KOPT-K1 (cell line): Measurements from ENCODE around the gene ETV1.

Experiments used
- H3K27ac ChIP-seq: fragments of 200-600 bp; sonication (generic); 2 replicates; pipeline ENCODE4 v1.5.1; 2016; ENCODE audit warnings: antibody characterized with exemption, mild to moderate bottlenecking, low read depth, low read length; ENCODE audit not compliant: poor library complexity, severe bottlenecking
- H3K36me3 ChIP-seq: fragments of 200-600 bp; sonication (generic); 2 replicates; pipeline ENCODE4 v1.5.1; 2017; ENCODE audit warnings: antibody characterized with exemption, mild to moderate bottlenecking, low read length, moderate library complexity; ENCODE audit not compliant: insufficient read depth
- H3K9me3 ChIP-seq: fragments of 200-600 bp; sonication (generic); 2 replicates; pipeline ENCODE4 v1.5.1; 2017; ENCODE audit warnings: antibody characterized with exemption, low read length, mild to moderate bottlenecking; ENCODE audit not compliant: insufficient read depth, poor library complexity, severe bottlenecking

The ETV1 gene

DNA sequence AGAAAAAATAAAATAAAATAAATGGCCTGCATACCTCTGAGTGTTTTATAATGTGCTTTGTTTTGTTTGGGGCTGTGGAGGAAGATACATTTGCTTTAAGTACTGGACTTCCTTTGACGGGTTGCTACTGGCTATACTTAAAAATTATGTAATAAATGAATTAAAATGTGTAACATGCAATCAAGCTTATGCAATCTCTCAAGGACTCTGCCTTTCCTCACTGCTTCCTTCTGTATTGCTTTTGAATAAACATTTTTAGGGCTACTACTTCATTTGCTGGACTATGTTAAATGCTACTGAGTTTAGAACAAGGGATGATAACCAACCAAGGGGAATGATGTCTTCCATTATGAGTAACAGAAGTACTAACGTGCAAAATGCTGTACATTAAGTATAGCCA, 91.6 kb downstream of the ETV1 start:
- Histone ChIP-seq H3K36me3 (no peaks in the 10 kb centered on the region), H3K9me3 (no peaks in the 10 kb centered on the region), H3K27ac (no peak overlapping the region)

DNA sequence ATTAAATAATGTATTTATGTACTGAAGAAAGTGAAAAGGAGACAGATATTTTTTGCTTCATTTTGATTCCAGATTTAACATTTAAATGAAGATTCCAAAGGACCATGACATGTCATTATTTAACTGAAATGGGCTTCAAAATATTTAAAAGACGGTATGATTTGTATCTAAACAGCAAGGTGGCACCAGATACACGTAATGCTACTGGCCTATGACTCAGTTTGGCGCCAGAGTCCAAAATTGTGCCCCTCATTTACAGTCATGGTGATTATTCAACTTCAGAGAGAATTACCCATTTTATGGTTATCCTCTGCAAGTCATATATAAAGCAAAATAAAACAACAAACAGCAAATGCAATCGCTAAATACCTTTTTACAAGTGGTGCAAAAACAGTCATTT, 94.5 kb downstream of the ETV1 start:
- H3K27ac ChIP-seq: no peak overlapping the region
- no peaks in the 10 kb centered on the region for H3K36me3 ChIP-seq
- H3K9me3 ChIP-seq: no peaks in the 10 kb centered on the region

DNA sequence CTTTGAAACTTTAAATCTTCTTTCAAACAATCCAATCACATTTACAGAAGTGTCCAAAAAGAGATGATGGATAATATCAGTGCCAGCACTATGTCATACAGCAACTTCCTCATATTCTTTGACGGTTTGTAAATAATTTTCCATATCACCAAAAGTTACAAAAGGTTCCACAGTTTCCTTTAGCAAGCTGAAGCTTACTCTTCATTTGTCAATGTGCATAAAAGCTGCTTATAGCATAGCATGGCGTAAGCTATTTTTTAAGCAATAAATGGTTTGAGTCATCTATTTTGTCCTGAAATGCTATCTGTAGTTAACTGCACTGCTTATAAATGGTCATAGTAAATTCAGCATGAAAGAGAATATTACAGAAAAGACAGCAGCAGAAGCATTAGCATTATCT, 95.1 kb downstream of the ETV1 start:
- no peaks in the 10 kb centered on the region for H3K9me3 ChIP-seq
- H3K27ac ChIP-seq: no peak overlapping the region
- no peaks in the 10 kb centered on the region for H3K36me3 ChIP-seq

DNA sequence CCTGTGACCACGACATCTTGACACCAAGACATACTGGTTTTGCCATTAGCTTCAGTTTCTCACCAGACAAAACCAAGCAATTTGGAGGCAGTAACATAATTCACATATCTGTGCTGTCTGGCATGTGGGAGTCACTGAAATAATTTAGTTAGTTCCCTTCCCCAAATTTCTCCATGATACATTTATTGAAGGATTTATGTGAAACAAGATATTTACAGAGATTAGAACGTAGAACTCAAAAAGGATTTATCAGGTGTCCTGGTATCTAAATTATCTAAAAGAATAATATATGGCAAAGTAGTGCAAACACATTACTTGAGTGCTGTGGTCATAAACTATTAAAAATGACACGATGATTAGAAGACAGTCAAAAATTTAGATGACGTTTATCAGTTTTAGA, 98.7 kb downstream of the ETV1 start:
- Histone ChIP-seq H3K27ac (no peak overlapping the region), H3K9me3 (no peaks in the 10 kb centered on the region), H3K36me3 (no peaks in the 10 kb centered on the region)

DNA sequence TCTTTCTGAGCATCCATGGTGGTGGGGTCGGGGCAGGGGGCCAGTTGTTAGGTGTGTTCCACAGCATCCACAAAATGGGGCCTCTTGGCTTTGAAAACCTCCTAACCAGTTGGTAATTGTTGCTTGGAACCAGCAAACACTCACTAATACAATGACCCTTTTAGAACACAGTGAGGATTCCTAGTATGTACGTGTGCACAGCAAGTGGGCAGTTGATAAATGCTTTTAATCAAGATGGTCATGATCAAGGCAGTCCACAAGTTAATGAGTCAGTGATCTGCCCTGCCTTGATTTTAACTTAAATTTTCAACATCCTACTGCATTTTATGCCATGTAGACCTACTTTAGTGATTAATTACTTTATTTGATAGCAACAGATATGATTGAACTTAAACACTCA, 103.1 kb downstream of the ETV1 start:
- no peak overlapping the region for H3K27ac ChIP-seq
- H3K9me3 ChIP-seq: no peaks in the 10 kb centered on the region
- H3K36me3 ChIP-seq: no peaks in the 10 kb centered on the region

DNA sequence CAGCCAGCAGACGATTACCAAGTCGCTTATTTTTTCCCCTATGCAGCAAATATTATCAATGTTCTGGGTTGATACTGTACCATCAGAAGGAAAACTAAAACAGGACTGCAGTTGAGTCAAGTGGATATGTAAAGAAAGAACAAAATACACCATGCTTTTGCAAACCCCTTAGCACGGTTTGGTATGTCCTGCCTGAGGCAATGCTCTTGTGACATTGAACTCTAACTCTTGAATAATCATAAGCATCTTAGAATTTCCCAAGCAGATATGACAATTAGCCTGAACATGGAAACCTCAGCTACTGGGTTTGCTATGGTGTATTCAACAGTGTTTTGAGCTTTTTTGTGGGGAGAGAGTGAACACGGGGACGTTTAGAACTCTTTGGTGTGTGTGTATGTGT, 107.4 kb downstream of the ETV1 start:
- no peaks in the 10 kb centered on the region for H3K9me3 ChIP-seq
- no peak overlapping the region for H3K27ac ChIP-seq
- no peaks in the 10 kb centered on the region for H3K36me3 ChIP-seq

DNA sequence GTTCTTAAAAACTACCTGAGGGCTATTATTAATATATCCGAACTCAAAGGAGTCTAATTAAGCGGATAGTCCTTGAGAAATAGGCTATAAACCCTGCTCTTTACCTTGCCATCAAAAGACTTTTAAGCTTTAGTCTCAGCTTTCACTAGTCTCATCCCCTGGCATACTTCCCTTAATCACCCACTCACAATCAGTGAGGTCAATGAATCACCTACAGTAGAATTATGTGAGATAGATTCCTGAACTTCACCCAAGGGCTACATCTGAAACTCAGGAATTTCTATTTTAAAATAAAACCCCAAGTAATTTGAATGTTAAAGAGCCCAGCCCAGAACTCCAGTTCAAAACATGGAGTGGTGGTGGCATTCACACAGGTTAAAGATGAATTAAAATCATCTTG, 108.7 kb downstream of the ETV1 start:
- Histone ChIP-seq H3K27ac (no peak overlapping the region), H3K36me3 (no peaks in the 10 kb centered on the region), H3K9me3 (no peaks in the 10 kb centered on the region)

DNA sequence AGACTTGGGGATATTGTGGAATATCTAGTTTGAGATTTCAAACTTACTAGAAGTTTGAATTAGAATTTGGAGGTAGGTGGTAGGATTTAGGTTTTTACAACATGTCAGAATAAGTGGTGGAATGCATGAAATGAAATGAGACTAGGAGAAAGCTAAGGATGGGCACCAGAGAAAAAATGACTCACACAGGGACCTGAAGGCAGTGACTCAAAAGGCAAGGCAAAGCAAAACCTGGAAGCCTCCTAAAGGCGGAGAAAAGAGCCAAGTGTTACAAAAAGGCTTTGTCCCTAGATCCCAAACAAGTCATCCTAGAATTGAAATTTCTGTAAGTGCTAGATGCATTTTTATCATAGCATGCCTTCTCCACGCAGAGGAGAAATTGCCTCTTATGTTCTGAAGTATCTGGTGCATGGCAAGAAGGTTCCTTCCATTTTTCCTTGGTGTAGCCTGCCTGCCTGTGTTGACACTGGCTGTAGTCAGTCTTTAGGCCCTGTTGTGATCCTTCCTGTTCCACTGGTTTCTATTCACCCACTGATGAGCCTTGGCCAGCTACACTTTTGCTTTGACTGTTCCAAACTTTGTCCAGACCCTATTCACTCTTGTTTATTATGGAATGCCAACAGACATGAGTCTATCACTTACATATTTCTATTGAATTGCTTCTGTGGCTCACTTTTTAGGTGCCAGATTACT, 109.3 kb downstream of the ETV1 start:
- Histone ChIP-seq H3K27ac (no peak overlapping the region), H3K9me3 (no peaks in the 10 kb centered on the region), H3K36me3 (no peaks in the 10 kb centered on the region)

DNA sequence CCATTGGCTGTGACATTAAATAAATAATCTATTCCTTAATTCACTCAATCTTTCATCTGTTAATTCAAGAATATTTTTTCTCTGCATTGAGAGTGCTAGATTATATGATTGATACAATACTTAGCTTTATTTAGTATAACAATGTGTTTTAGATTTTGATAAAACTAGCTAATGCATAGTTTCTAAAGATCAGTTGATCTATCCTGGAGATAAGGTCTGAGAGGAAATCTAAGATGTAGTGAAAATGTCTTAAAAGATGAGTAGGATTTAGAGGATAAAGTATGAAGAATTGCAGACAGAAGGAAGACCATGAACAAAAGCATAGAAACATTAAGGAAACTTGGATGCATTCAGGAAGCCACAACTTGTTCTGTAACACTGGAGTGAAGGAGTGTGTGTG, 110.3 kb downstream of the ETV1 start:
- Histone ChIP-seq H3K27ac (no peak overlapping the region), H3K9me3 (no peaks in the 10 kb centered on the region), H3K36me3 (no peaks in the 10 kb centered on the region)

DNA sequence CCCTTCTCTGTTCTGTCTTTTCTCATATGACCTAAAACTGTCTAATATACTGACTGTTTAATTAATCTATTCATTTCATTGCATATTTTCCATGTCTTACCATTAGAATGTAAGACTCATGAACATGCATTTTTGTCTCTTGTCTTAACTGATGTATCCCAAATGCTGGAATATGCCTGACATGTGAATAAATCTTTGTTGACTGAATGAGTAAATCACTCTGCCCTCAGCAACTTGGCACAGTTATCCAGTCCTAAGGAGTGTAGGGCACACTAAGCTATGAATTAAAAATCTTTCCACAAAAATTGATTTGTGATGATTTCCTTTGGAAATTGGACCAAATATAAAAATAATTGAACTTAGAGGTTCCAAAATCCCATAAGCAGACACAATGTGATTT, 111.3 kb downstream of the ETV1 start:
- Histone ChIP-seq H3K36me3 (no peaks in the 10 kb centered on the region), H3K9me3 (no peaks in the 10 kb centered on the region), H3K27ac (no peak overlapping the region)

DNA sequence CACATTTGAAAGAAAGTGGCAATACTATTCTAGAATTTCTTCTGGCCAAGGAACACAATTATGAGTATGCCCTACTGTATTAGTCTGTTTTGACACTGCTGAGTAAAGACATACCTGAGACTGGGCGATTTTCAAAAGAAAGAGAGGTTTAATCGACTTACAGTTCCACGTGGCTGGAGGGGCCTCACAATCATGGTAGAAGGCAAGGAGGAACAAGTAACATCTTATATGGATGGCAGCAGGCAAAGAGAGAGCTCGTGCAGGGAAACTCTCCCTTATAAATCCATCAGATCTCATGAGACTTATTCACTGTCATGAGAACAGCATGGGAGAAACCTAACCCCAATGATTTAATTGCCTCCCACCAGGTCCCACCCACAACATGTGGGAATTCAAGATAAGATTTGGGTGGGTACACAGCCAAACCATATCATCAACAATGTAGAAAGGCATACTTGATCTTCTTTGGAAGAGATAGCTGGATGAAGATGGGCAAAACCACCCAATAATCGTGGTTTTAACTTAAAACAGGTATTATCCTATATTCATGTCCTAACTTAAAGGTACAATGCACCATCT, 113.9 kb downstream of the ETV1 start:
- no peaks in the 10 kb centered on the region for H3K36me3 ChIP-seq

DNA sequence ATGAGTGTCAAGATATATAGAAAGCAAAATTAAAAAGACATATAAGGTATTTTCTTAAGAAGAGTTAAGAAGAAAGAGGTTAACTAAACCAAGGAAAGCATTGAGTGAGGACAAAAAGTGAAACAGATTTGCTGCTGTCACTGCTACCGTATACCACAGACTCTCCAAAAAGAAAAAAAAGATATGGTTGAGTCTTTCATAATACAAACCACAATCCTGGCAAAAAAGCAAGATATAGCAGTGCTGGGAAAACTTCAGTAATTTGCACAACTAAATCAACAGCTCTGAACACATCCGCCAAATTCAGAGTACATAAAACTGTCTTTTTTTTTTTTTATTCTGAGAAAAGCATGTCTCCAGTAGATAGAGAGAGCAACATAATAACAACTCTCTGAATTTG, 114.7 kb downstream of the ETV1 start:
- no peaks in the 10 kb centered on the region for H3K36me3 ChIP-seq
- no peak overlapping the region for H3K27ac ChIP-seq
- H3K9me3 ChIP-seq: no peaks in the 10 kb centered on the region

More for the DNA sequence above, 113.9 kb downstream of the ETV1 start:
- no peak overlapping the region for H3K27ac ChIP-seq
- no peaks in the 10 kb centered on the region for H3K9me3 ChIP-seq

DNA sequence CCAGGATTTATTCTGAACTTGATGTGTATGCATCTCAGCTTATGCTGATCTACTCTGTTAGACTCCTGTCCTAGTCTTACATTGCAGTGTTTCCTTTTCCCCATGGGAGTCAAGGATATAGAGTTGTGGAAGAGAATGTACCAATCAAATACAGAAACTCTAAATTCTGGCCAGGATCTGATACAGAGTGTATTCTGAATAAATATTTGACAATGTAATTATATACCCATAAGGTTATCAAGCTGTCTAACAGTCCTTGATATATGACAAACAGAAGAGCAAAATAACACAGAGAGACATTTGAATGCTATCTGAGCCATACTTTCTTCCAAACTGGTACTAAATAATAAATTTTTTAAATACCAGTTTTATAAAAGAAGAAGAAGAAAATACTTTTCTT, 116.8 kb downstream of the ETV1 start:
- Histone ChIP-seq H3K9me3 (no peaks in the 10 kb centered on the region), H3K36me3 (no peaks in the 10 kb centered on the region), H3K27ac (no peak overlapping the region)

DNA sequence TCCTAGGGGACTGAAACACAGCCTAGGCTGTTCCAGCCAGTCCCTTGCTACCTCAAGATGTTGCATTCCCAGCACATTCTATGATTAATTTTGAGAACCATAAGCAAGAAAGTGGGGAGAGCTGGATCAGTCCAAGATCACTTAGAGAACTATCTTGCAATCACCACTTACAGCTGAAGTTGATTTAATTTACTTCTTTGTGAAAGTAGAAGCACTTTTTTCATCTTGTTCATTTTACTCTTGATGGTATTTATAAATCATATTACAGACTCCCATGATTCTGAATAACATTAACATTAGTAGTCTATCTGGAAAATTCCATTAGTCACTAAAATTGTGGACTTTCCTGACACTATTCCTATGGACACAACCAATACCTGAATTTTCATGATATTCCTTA, 118.5 kb downstream of the ETV1 start:
- Histone ChIP-seq H3K27ac (no peak overlapping the region), H3K9me3 (no peaks in the 10 kb centered on the region), H3K36me3 (no peaks in the 10 kb centered on the region)

DNA sequence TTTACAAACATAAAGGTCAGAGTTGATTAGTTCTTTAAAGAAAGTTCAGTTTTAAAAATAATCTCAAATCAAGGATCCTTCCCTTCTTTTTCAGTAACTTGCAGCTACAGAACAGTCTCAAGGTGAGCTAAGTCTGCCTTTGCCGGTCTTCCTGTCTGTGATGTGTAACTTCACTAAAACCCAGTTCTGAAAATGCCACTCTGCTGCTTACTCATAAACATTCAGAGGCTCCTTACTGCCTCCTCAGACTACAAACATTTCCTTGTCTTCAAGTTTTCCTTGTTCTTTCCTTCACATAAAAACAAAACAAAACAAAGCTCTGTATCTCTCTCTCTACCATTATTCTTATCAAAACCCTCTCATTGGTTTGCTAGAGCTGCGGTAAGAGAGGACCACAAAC, 128.7 kb downstream of the ETV1 start:
- Histone ChIP-seq H3K27ac (no peak overlapping the region), H3K36me3 (no peaks in the 10 kb centered on the region), H3K9me3 (no peaks in the 10 kb centered on the region)

DNA sequence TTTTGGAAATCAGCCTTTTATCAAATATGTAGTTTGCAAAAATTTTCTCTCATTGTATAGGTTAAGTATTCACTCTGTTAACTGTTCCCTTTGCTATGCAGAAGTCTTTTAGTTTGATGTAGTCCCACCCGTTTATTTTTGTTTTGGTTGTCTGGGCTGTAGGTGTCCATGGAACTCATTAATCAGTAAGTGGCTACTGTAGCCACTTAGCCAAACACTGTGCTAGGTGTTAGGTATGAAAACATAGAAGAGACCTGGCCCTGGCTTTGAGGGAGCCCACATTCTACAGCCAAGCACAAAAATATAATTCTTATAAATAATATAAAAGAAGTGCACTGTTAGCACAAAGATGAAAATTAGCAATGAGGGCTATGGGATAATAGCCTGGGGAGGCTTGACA, 133.5 kb downstream of the ETV1 start:
- no peak overlapping the region for H3K27ac ChIP-seq
- H3K9me3 ChIP-seq: no peaks in the 10 kb centered on the region

More for the DNA sequence above, 133.5 kb downstream of the ETV1 start:
- H3K36me3 ChIP-seq: no peaks in the 10 kb centered on the region
